Measurements from ENCODE around the gene CLIC5. TPM values are rescaled to one million over a fixed set of nuclear protein-coding genes. Genes with fewer than 3 reads are reported as not detected.

The CLIC5 gene
- total and polyA plus RNA-seq, 2 of the 8 experiments (the other 6 are each of a cell fraction or from before 2014, with no cell fraction given): 0.12 to 0.15 TPM

DNA sequence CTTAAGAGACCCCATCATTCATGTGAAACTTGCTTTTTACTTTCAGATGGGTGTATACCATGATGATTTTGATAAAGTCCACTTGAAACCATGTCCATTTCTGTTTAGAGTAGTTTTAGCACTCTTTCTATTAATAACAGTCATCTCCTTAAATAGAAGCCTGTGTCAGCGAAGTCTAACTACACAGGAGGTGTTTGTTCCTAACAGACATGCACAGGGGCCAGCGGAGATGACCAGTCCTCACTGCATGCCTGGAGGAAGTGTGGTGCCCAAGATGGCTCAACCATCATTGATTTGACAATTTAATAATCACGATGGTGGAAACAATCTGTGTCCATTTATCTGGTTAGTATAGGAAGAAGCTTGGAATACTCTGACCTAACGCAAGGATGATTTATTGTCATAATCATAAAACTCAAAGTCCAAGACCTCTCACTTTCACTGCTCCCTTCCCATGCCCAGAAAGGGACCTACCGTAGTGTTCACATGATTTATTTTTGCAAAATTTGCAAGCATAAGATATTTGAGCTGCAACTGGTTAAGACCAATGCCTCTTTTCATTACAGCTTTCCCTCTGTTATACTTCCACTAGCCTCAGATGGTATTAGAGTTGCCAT, 31.0 kb upstream of the CLIC5 start (continued):
- TF ChIP-seq, protein P1, sequence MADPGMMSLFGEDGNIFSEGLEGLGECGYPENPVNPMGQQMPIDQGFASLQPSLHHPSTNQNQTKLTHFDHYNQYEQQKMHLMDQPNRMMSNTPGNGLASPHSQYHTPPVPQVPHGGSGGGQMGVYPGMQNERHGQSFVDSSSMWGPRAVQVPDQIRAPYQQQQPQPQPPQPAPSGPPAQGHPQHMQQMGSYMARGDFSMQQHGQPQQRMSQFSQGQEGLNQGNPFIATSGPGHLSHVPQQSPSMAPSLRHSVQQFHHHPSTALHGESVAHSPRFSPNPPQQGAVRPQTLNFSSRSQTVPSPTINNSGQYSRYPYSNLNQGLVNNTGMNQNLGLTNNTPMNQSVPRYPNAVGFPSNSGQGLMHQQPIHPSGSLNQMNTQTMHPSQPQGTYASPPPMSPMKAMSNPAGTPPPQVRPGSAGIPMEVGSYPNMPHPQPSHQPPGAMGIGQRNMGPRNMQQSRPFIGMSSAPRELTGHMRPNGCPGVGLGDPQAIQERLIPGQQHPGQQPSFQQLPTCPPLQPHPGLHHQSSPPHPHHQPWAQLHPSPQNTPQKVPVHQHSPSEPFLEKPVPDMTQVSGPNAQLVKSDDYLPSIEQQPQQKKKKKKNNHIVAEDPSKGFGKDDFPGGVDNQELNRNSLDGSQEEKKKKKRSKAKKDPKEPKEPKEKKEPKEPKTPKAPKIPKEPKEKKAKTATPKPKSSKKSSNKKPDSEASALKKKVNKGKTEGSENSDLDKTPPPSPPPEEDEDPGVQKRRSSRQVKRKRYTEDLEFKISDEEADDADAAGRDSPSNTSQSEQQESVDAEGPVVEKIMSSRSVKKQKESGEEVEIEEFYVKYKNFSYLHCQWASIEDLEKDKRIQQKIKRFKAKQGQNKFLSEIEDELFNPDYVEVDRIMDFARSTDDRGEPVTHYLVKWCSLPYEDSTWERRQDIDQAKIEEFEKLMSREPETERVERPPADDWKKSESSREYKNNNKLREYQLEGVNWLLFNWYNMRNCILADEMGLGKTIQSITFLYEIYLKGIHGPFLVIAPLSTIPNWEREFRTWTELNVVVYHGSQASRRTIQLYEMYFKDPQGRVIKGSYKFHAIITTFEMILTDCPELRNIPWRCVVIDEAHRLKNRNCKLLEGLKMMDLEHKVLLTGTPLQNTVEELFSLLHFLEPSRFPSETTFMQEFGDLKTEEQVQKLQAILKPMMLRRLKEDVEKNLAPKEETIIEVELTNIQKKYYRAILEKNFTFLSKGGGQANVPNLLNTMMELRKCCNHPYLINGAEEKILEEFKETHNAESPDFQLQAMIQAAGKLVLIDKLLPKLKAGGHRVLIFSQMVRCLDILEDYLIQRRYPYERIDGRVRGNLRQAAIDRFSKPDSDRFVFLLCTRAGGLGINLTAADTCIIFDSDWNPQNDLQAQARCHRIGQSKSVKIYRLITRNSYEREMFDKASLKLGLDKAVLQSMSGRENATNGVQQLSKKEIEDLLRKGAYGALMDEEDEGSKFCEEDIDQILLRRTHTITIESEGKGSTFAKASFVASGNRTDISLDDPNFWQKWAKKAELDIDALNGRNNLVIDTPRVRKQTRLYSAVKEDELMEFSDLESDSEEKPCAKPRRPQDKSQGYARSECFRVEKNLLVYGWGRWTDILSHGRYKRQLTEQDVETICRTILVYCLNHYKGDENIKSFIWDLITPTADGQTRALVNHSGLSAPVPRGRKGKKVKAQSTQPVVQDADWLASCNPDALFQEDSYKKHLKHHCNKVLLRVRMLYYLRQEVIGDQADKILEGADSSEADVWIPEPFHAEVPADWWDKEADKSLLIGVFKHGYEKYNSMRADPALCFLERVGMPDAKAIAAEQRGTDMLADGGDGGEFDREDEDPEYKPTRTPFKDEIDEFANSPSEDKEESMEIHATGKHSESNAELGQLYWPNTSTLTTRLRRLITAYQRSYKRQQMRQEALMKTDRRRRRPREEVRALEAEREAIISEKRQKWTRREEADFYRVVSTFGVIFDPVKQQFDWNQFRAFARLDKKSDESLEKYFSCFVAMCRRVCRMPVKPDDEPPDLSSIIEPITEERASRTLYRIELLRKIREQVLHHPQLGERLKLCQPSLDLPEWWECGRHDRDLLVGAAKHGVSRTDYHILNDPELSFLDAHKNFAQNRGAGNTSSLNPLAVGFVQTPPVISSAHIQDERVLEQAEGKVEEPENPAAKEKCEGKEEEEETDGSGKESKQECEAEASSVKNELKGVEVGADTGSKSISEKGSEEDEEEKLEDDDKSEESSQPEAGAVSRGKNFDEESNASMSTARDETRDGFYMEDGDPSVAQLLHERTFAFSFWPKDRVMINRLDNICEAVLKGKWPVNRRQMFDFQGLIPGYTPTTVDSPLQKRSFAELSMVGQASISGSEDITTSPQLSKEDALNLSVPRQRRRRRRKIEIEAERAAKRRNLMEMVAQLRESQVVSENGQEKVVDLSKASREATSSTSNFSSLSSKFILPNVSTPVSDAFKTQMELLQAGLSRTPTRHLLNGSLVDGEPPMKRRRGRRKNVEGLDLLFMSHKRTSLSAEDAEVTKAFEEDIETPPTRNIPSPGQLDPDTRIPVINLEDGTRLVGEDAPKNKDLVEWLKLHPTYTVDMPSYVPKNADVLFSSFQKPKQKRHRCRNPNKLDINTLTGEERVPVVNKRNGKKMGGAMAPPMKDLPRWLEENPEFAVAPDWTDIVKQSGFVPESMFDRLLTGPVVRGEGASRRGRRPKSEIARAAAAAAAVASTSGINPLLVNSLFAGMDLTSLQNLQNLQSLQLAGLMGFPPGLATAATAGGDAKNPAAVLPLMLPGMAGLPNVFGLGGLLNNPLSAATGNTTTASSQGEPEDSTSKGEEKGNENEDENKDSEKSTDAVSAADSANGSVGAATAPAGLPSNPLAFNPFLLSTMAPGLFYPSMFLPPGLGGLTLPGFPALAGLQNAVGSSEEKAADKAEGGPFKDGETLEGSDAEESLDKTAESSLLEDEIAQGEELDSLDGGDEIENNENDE (IDR thresholded peaks at IDR 0.05; ENCODE audit: insufficient replicate concordance, low read length): no peak
- TF ChIP-seq SRF (IDR thresholded peaks at IDR 0.05; ENCODE audit: low read depth, low read length): no peak
- no peak for TF ChIP-seq JUND (IDR thresholded peaks at IDR 0.05; ENCODE audit: low read length)
- no peak for TF ChIP-seq RNF2 (IDR thresholded peaks at IDR 0.05; ENCODE audit: borderline replicate concordance, low read depth, low read length, missing control alignments, poor library complexity, severe bottlenecking)
- no peak for TF ChIP-seq CBX5 (IDR thresholded peaks at IDR 0.05; ENCODE audit: low read depth, low read length)
- no peak for TF ChIP-seq TAF1 (IDR thresholded peaks at IDR 0.05; ENCODE audit: low read depth, low read length)
- TF ChIP-seq ASH2L (IDR thresholded peaks at IDR 0.05; ENCODE audit: low read length): no peak
- no peak for TF ChIP-seq CREB1 (IDR thresholded peaks at IDR 0.05)
- no peak for TF ChIP-seq CBX8 (IDR thresholded peaks at IDR 0.05; ENCODE audit: borderline replicate concordance, low read depth, low read length)
- TF ChIP-seq RXRA (IDR thresholded peaks at IDR 0.05; ENCODE audit: insufficient read depth, low read depth, low read length): no peak
- no peak for TF ChIP-seq CHD1 (IDR thresholded peaks at IDR 0.05; ENCODE audit: low read depth, low read length)
- TF ChIP-seq SP1 (IDR thresholded peaks at IDR 0.05; ENCODE audit: low read depth, low read length): no peak

All from H1 (cell line).